OCI-LY7 (cell line): ENCODE measurements around the gene C1orf35. TPM values are rescaled to one million over a fixed set of nuclear protein-coding genes. Genes with fewer than 3 reads are reported as not detected.

Experiments
- BruUV-seq: library from RNA; stranded (reverse); fragments of 400-500 nt; replicated peaks from 2 replicates; lab custom pipeline; 2021; lab: Mats Ljungman, UMichigan
- CTCF ChIA-PET: fragments of 300-600 bp; sonication (Branson Sonifier 250); formaldehyde crosslinking; loops from one replicate; lab custom pipeline; 2022; ENCODE audit warnings: antibody characterized with exemption; ENCODE audit not compliant: unreplicated experiment; lab: Charles Lee
- POLR2A ChIA-PET: fragments of 300-600 bp; sonication (Branson Sonifier 250); formaldehyde crosslinking; loops from one replicate; lab custom pipeline; 2022; ENCODE audit warnings: antibody characterized with exemption; lab: Charles Lee
- DNase-seq: peaks from one replicate; pipeline ENCODE4 v3.0.0-alpha.2; 2015; ENCODE audit warnings: low spot score
- H2AFZ ChIP-seq: fragments of 200-600 bp; sonication (generic), shearing (Covaris generic); 2 replicates; pipeline ENCODE4 v1.6.1; 2014; ENCODE audit warnings: mild to moderate bottlenecking, antibody characterized with exemption, low read length, moderate library complexity
- H3K27ac ChIP-seq: fragments of 200-600 bp; sonication (generic); 2 replicates; pipeline ENCODE4 v1.5.1; 2014; ENCODE audit warnings: mixed run types, low read depth, mild to moderate bottlenecking, moderate library complexity, low read length, inconsistent platforms; ENCODE audit not compliant: poor library complexity, severe bottlenecking
- H3K36me3 ChIP-seq: fragments of 200-600 bp; sonication (generic); 2 replicates; pipeline ENCODE4 v1.6.1; 2014; ENCODE audit warnings: mild to moderate bottlenecking, antibody characterized with exemption, low read length, moderate library complexity, mixed read lengths; ENCODE audit not compliant: insufficient read depth
- H3K4me1 ChIP-seq: fragments of 200-600 bp; sonication (generic); 2 replicates; pipeline ENCODE4 v1.5.1; 2014; ENCODE audit warnings: mild to moderate bottlenecking, low read length; ENCODE audit not compliant: insufficient read depth, poor library complexity, severe bottlenecking
- H3K4me2 ChIP-seq: fragments of 200-600 bp; sonication (generic); 2 replicates; pipeline ENCODE4 v1.6.1; 2014; ENCODE audit warnings: mild to moderate bottlenecking, low read length
- H3K4me3 ChIP-seq: fragments of 200-600 bp; sonication (generic); 2 replicates; pipeline ENCODE4 v1.5.1; 2014; ENCODE audit warnings: mild to moderate bottlenecking, low read depth, low read length; ENCODE audit not compliant: poor library complexity, severe bottlenecking
- H3K79me2 ChIP-seq: fragments of 200-600 bp; sonication (generic); 2 replicates; pipeline ENCODE4 v1.6.1; 2016; ENCODE audit warnings: low read depth, mild to moderate bottlenecking, low read length, moderate library complexity, mixed read lengths; ENCODE audit not compliant: insufficient read depth
- H3K9me2 ChIP-seq: fragments of 200-600 bp; sonication (generic); 2 replicates; pipeline ENCODE4 v1.6.1; 2016; ENCODE audit warnings: mild to moderate bottlenecking, low read length, mixed read lengths; ENCODE audit not compliant: insufficient read depth
- H3K9me3 ChIP-seq: fragments of 200-600 bp; sonication (generic); 2 replicates; pipeline ENCODE4 v1.6.1; 2014; ENCODE audit warnings: mild to moderate bottlenecking, mixed run types, low read length, mixed read lengths
- H4K20me1 ChIP-seq: fragments of 200-600 bp; sonication (generic); 2 replicates; pipeline ENCODE4 v1.6.1; 2014; ENCODE audit warnings: mild to moderate bottlenecking, antibody characterized with exemption, low read length, moderate library complexity, mixed read lengths; ENCODE audit not compliant: insufficient read depth
- EZH2phosphoT487 ChIP-seq: fragments of 200-600 bp; sonication (generic); IDR thresholded peaks from 2 replicates; pipeline ENCODE4 v1.6.1; 2018; ENCODE audit warnings: low read depth, borderline replicate concordance, mild to moderate bottlenecking, mixed run types, antibody characterized with exemption, low read length, moderate library complexity, mixed read lengths
- intact Hi-C: fragments of 100-400 bp; cut with micrococcal nuclease; formaldehyde crosslinking; loops from one replicate; pipeline ENCODE4 v1.10.0; 2022; ENCODE audit not compliant: unreplicated experiment
- total RNA-seq, 2 experiments: library from RNA; depleted of rRNA in 1 of 2; stranded (reverse); fragments of >200 nt in 1 of 2; shearing (Covaris generic) in 1 of 2; gene quantifications; 2 replicates each; pipeline ENCODE4 v1.2.3, GENCODE V29; 2014 to 2022
- TF ChIP-seq, protein P1 (sequence below): fragments of 200-600 bp; sonication (generic); conservative IDR thresholded peaks from 2 replicates; pipeline ENCODE4 v1.5.1; 2014; ENCODE audit warnings: mild to moderate bottlenecking, antibody characterized with exemption, low read length, moderate library complexity, mixed read lengths

The C1orf35 gene
- total RNA-seq, 2 experiments from 2014 or later: 30.7 to 33.3 TPM

DNA sequence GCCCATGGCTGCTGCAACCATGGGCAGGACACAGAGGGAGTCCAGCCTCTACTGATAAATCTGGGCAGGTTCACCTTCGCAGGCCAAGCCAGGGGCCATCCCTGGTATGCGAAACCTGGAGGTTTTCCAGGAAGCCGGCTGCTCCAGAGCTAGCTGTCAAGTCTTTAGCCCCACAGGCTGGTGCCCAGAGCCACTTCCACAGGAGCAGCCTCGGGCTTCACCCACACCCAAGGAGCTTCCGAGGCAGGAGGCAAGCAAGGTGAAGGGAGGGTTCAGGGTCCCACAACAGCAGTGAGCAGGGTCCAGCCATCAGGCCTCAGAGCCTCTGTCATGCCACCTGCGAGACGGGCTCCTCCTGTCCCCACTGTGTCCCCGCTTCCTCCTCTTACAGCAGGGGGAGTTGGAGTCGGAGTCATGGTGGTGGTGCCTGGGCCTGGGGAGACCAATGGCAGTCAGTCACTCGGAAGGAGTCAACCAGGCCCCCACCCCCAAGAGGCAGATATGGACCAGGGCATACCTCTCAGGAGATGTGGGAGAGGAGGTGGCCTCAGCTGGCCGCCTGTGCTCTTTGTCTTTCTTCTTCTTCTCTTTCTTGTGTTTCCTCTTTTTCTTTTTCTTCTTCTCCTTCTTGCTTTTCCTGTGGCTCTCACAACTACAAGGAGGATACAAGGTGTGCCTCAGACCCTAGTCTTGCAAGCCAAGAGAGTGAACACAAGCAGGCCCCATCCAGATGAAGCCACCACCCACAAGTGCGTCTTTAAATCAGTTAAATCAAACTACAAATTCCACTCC lies 2.1 kb downstream of the C1orf35 start:
- H3K4me3 ChIP-seq: peak overlapping the region; percentile 81
- ChIA-PET CTCF (no interaction called here), POLR2A (interaction anchor here (1.3 kb wide), 1 partner anchor 19 kb away, joined by 3 read pairs; no protein-coding TSS in a partner anchor)
- peak overlapping the region; percentile 14 for H3K27ac ChIP-seq
- intact Hi-C loops: no loop called here
- no peak overlapping the region for H2AFZ ChIP-seq
- H3K4me1 ChIP-seq: peaks cover 23% of the 10 kb centered on the region
- H4K20me1 ChIP-seq: no peaks in the 10 kb centered on the region; the same call in 1 of the 2 replicates
- DNase-seq: no peak
- H3K9me2 ChIP-seq: no peaks in the 10 kb centered on the region
- H3K9me3 ChIP-seq: no peaks in the 10 kb centered on the region
- peaks cover 57% of the 10 kb centered on the region for H3K36me3 ChIP-seq
- peak overlapping the region; percentile 74 for H3K4me2 ChIP-seq
- TF ChIP-seq, protein P1, sequence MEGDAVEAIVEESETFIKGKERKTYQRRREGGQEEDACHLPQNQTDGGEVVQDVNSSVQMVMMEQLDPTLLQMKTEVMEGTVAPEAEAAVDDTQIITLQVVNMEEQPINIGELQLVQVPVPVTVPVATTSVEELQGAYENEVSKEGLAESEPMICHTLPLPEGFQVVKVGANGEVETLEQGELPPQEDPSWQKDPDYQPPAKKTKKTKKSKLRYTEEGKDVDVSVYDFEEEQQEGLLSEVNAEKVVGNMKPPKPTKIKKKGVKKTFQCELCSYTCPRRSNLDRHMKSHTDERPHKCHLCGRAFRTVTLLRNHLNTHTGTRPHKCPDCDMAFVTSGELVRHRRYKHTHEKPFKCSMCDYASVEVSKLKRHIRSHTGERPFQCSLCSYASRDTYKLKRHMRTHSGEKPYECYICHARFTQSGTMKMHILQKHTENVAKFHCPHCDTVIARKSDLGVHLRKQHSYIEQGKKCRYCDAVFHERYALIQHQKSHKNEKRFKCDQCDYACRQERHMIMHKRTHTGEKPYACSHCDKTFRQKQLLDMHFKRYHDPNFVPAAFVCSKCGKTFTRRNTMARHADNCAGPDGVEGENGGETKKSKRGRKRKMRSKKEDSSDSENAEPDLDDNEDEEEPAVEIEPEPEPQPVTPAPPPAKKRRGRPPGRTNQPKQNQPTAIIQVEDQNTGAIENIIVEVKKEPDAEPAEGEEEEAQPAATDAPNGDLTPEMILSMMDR: no peak
- no peak for TF ChIP-seq EZH2phosphoT487
- H3K79me2 ChIP-seq: peaks cover 11% of the 10 kb centered on the region
- BruUV-seq: TSS peak; percentile 91

DNA sequence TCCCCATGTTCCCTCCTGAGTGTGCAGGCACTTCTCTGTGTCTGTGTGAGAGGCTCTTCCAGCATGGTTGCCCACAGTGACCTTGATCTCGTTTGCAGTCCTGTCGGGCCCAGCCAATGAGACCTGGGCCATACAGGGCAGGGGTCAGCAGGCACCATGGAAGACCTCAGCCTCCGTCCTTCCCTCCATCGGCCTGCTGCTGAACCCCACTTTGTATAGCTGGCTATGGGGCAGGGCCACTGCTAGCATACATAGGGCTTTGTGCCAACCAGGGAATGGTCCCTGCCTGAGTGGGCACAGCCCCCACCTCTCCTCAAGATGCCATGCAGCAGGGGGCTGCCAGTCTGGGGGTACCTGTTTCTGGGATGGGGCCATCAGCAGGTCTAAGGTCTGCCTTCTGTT lies 3.8 kb downstream of the C1orf35 start:
- Histone ChIP-seq H4K20me1 (peaks cover 14% of the 10 kb centered on the region), H3K27ac (no peak overlapping the region), H2AFZ (no peak overlapping the region), H3K9me2 (no peaks in the 10 kb centered on the region), H3K36me3 (peaks cover 72% of the 10 kb centered on the region), H3K79me2 (peaks cover 28% of the 10 kb centered on the region), H3K4me1 (peaks cover 20% of the 10 kb centered on the region), H3K4me2 (no peak overlapping the region), H3K9me3 (peaks cover 12% of the 10 kb centered on the region), H3K4me3 (no peak overlapping the region)
- ChIA-PET POLR2A (interaction anchor here (1.2 to 1.3 kb wide), 2 partner anchors 12 to 17 kb away, joined by 4 to 5 read pairs; no protein-coding TSS in a partner anchor), CTCF (no interaction called here)
- DNase-seq: no peak
- BruUV-seq: no TSS peak
- intact Hi-C loops: no loop called here
- TF ChIP-seq EZH2phosphoT487: no peak
- TF ChIP-seq, protein P1: no peak
